NCI-H1436 treated with DMSO at 0.1 percent for 48 hours (cell line): ENCODE measurements around the gene ANKMY1.
"Not testable (repeated sequence)": the region's sequence is repeated elsewhere in the genome, so short reads cannot be mapped to it uniquely, and the experiment has no call there.

Experiments
- DNase-seq: peaks from one replicate; lab custom pipeline; 2025; lab: John Stamatoyannopoulos, UW

ANKMY1 gene

GRCh38 chr2:240503848-240504247 lies 53.9 kb downstream of the ANKMY1 start:
- DNase-seq: no peak

- no peak for DNase-seq
These were observed 54.4 kb downstream of the ANKMY1 start for GRCh38 chr2:240503375-240503774.

DNA sequence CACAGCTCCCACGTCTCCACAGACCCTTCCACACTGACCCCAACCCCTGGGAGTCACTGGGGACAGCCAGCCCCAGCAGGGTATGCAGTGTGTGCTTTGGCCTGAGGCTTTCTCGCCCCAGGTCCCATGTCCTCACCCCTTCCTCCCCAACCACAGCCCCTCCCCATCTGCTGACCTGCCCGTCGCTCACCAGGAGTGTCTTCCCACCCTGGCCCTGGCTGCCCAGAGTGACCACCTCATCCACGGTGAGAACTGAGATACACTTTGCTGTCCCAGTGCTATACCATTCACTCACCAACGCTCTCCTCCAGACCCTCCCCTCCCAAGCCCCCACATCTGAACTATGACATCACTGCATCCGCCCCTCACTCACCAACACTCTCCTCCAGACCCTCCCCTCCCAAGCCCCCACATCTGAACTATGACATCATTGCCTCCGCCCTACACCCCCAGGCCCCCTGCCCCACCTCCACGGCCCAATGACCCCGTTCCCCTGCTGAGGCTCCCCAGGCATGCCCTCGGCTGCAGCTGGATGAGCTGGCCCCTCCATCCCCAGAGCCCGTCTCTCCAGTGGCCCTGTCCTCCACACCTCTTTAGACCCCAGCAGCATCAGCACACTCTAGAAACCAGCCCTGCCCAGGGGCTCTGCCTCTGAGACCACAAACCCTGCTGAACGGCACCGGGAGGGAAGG lies 55.2 kb downstream of the ANKMY1 start:
- DNase-seq: no peak

- DNase-seq: no peak
These were observed 55.7 kb downstream of the ANKMY1 start for GRCh38 chr2:240502059-240502429.

DNA sequence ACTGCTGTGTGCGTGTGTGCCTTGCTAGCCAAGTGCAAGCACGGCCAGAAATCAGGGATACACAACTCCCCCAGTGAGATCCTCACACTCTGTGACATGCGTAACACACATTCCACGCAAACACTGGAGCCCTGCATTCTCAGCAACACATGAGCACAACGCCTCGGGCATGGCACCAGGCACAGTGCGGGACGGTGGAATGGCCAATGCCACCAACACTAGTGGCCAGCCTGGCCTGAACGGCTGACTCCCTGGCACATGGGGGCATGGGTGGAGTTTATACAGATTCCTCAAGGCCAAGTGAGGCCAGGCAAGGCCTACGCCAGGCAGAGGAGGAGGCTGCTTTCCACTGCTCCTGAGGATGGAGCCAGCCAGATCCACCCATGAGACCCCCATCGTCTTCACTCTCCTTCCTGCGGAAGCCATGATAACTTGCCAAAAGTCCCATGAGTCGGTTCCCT lies 56.2 kb downstream of the ANKMY1 start:
- no peak for DNase-seq

GRCh38 chr2:240500561-240501423 lies 57.0 kb downstream of the ANKMY1 start:
- DNase-seq: no peak

- DNase-seq: no peak
These were observed 58.2 kb downstream of the ANKMY1 start for GRCh38 chr2:240499309-240500301.

DNA sequence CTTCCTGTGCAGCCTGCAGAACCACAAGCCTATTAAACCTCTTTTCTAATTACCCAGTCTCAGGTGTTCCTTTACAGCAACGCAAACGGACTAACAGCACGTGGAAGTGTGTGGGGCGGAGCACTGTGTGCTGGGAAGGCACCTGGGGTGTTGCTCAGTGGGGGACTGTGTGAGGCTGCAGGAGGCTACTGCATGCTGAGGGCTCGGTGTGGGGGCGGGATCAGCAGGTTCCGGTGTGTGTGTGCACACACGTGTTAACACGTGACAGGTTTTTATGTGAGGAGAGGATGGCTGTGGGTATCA lies 58.9 kb downstream of the ANKMY1 start:
- no peak for DNase-seq

GRCh38 chr2:240498171-240498957 lies 59.4 kb downstream of the ANKMY1 start:
- DNase-seq: no peak

DNA sequence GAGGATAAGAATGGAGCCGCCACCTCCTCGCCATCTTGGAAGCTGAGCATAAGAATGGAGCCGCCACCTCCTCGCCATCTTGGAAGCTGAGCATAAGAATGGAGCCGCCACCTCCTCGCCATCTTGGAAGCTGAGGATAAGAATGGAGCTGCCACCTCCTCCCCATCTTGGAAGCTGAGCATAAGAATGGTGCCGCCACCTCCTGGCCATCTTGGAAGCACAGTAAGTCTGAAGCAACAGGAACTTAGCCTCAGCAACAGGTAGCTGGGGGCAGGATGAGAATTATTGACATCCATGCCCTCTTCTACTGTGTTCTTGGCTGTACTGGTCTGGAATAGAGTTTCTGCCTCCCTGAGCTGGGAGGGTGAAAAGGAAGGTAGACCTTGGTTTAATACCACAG lies 60.7 kb downstream of the ANKMY1 start:
- DNase-seq: not testable (repeated sequence)

- DNase-seq: not testable (repeated sequence)
These were observed 62.8 kb downstream of the ANKMY1 start for GRCh38 chr2:240494942-240495341.

- DNase-seq: no peak
These were observed 63.5 kb downstream of the ANKMY1 start for GRCh38 chr2:240494194-240494793.

GRCh38 chr2:240491483-240491882 lies 66.3 kb downstream of the ANKMY1 start:
- no peak for DNase-seq

DNA sequence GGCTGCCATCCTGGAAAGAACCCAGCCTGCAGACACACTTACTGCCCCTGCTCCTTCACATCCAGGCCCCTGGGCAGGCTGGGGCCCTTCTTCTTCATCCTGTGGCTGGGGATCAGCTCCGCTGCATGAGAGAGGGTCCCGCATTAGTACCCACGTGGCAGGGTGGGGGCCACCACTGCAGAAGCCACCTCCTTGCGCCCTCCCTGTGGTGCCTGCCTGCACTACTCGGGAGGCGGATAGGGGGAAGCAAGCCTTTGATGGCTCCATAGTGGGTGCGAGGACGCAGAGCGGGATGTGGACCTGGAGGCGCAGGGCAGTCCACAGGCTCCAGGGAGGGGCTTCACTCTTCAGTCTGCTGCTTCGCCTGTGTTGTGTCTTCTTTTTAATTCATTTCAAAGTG lies 75.6 kb downstream of the ANKMY1 start:
- no peak for DNase-seq

- DNase-seq: no peak
These were observed 76.1 kb downstream of the ANKMY1 start for GRCh38 chr2:240481720-240482119.

- no peak for DNase-seq
These were observed 76.8 kb downstream of the ANKMY1 start for GRCh38 chr2:240480834-240481623.

DNA sequence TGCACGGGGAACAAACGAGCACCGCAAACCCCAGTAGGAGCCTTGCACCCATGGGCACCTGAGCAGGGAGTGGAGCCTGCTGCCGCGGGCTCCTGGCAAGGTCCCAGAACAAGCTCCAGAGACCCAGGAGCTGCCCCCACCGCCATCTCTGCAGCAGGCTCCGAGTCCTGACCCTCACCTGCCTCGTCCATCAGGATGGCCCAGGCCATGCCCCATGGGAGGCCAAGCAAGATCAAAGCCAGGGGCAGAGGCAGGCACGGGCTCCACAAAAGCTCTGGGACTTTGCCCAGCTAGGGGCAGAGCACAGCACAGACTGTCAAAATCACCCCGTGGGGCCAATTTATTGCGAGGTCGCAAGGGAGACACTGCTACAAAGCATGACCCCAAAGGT lies 78.7 kb downstream of the ANKMY1 start:
- no peak for DNase-seq

DNA sequence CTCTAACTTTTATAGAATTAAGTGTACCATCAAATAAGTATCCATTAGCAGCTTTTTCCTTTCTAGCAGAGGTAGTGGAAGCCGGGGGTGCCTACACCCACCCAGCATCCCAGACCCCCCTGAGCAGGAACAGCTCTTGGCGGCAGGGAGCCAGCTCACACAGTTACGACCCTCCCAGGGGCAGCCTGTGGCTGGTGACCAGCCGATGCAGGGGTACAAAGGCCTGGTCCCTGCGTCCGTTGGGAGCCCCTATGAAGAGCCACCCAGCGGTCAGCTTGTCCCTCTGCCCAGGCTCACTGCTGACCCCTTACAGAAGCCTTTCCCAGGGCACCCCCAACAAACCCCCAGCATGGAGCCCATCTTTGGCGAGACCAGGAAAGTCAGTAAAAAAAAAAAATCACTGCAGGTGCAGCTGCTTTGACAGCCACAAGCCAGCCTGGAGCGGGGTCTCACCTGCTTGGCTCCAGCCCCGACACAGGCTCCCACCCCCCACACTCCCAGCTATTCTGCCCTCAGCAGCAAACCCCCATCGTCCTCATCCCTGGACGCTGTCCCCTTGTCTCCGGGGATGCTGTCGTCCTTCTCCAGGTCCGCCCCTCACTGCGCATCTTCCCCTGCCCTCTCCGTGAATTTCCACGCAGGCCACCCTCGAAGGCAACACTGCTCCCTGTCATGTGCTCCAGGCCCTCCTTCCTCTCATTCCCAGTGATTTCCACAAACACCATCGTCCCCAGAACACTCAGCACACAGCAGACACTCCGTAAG lies 79.3 kb downstream of the ANKMY1 start:
- no peak for DNase-seq

DNA sequence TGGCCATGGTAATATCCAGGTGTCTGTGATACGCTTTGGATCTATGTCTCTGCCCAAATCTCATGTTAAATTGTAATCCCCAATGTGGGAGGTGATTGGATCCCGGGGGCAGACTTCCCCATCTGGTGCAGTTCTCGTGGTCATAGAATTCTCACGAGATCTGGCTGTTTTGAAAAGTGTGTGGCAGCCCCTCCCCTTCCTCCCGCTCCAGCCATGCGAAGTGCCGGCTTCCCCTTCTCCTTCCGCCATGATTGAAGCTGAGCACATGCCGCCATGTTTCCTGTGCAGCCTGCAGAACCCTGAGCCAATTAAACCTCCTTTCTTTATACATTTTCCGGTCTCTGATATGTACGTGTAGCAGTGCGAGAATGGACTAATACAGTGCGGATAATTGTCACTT lies 79.9 kb downstream of the ANKMY1 start:
- DNase-seq: no peak

- DNase-seq: no peak
These were observed 84.6 kb downstream of the ANKMY1 start for GRCh38 chr2:240473211-240473610.
